GM18951 (cell line): ENCODE measurements around the gene GLRX3.

ENCODE experiments used
- POLR2A ChIP-seq: IDR thresholded peaks from 4 replicates; pipeline ENCODE4 v1.6.1; 2011; ENCODE audit warnings: mild to moderate bottlenecking; ENCODE audit not compliant: insufficient read length, insufficient read depth; ENCODE audit errors: extremely low read depth
- in situ Hi-C: fragments of 300-500 bp; cut with MboI; formaldehyde crosslinking; loops from one replicate; pipeline ENCODE4 v1.12.0; 2022; ENCODE audit warnings: low sequenced_read_pairs, mixed read lengths, inconsistent platforms; ENCODE audit not compliant: unreplicated experiment

Gene GLRX3

GRCh38 chr10:130121486-130122079 lies 14.6 kb upstream of the GLRX3 start:
- in situ Hi-C loops = no loop called here
- TF ChIP-seq POLR2A = no peak

GRCh38 chr10:130127364-130128061 lies 8.7 kb upstream of the GLRX3 start:
- TF ChIP-seq POLR2A = no peak
- in situ Hi-C loops = no loop called here

GRCh38 chr10:130128062-130128781 lies 8.0 kb upstream of the GLRX3 start:
- in situ Hi-C loops = no loop called here
- TF ChIP-seq POLR2A = no peak

GRCh38 chr10:130128922-130129321 lies 7.3 kb upstream of the GLRX3 start:
- in situ Hi-C loops = no loop called here
- no peak for TF ChIP-seq POLR2A

- in situ Hi-C loops = no loop called here
- no peak for TF ChIP-seq POLR2A
Observed at GRCh38 chr10:130135676-130136225, 440 bp upstream of the GLRX3 start.

- in situ Hi-C loops = no loop called here
- TF ChIP-seq POLR2A = no peak
Observed at GRCh38 chr10:130137090-130137448, 878 bp downstream of the GLRX3 start.

- no peak for TF ChIP-seq POLR2A
- in situ Hi-C loops = no loop called here
Observed at GRCh38 chr10:130137659-130138478, 1.7 kb downstream of the GLRX3 start.

GRCh38 chr10:130138479-130138866 lies 2.3 kb downstream of the GLRX3 start:
- in situ Hi-C loops = no loop called here
- TF ChIP-seq POLR2A = no peak

- in situ Hi-C loops = no loop called here
- TF ChIP-seq POLR2A = no peak
Observed at GRCh38 chr10:130140425-130140824, 4.2 kb downstream of the GLRX3 start.

- TF ChIP-seq POLR2A = no peak
- in situ Hi-C loops = no loop called here
Observed at GRCh38 chr10:130141038-130141437, 4.8 kb downstream of the GLRX3 start.

GRCh38 chr10:130141460-130141859 lies 5.3 kb downstream of the GLRX3 start:
- in situ Hi-C loops = no loop called here
- no peak for TF ChIP-seq POLR2A

GRCh38 chr10:130141878-130142277 lies 5.7 kb downstream of the GLRX3 start:
- in situ Hi-C loops = no loop called here
- no peak for TF ChIP-seq POLR2A

- in situ Hi-C loops = no loop called here
- TF ChIP-seq POLR2A = no peak
Observed at GRCh38 chr10:130146042-130146441, 9.9 kb downstream of the GLRX3 start.
